HG03159 (cell line): ENCODE results near the gene TAS2R19.
A peak's percentile ranks its signal among the peaks of the same experiment; 100 is the strongest.
"Not testable (repeated sequence)": the region's sequence is repeated elsewhere in the genome, so short reads cannot be mapped to it uniquely, and the experiment has no call there.

Experiments used
- ATAC-seq: cut with Tn5 transposase; IDR thresholded peaks from one replicate; pipeline ENCODE4 v1.9.1; 2021; ENCODE audit warnings: mild to moderate bottlenecking, moderate library complexity; ENCODE audit not compliant: unreplicated experiment

TAS2R19 gene

GRCh38 chr12:11022520-11022919, at the start of gene TAS2R19:
TAS2R19 (minus strand) TSS chr12:11022620; CDS start chr12:11022571, 49 bp downstream.
- no peak for ATAC-seq

- no peak for ATAC-seq
Observed at GRCh38 chr12:11071414-11071813, 49.0 kb upstream of the TAS2R19 start.

GRCh38 chr12:11070999-11071398, 48.6 kb upstream of the TAS2R19 start:
- no peak for ATAC-seq

- no peak for ATAC-seq
Observed at GRCh38 chr12:11069854-11070365, 47.5 kb upstream of the TAS2R19 start.

- ATAC-seq = no peak
Observed at GRCh38 chr12:11067514-11067913, 45.1 kb upstream of the TAS2R19 start.

- not testable (repeated sequence) for ATAC-seq
Observed at GRCh38 chr12:11062194-11062593, 39.8 kb upstream of the TAS2R19 start, which contains the start of gene TAS2R46. TAS2R46 (minus strand) TSS chr12:11062294; CDS start chr12:11062294, 0 bp downstream.

- ATAC-seq = no peak
Observed at GRCh38 chr12:11059784-11060183, 37.4 kb upstream of the TAS2R19 start.

- ATAC-seq = no peak
Observed at GRCh38 chr12:11059041-11059440, 36.6 kb upstream of the TAS2R19 start.

GRCh38 chr12:11055306-11055705, 32.9 kb upstream of the TAS2R19 start:
- no peak for ATAC-seq

- ATAC-seq = not testable (repeated sequence)
Observed at GRCh38 chr12:11049806-11050531, 27.5 kb upstream of the TAS2R19 start.

- ATAC-seq = not testable (repeated sequence)
Observed at GRCh38 chr12:11041366-11041765, 18.9 kb upstream of the TAS2R19 start.

GRCh38 chr12:11040162-11040561, 17.7 kb upstream of the TAS2R19 start:
- ATAC-seq = no peak

GRCh38 chr12:11039171-11039570, 16.8 kb upstream of the TAS2R19 start:
- no peak for ATAC-seq

GRCh38 chr12:11033959-11034358, 11.5 kb upstream of the TAS2R19 start:
- ATAC-seq = peak; percentile 45

- no peak for ATAC-seq
Observed at GRCh38 chr12:11031307-11031706, 8.9 kb upstream of the TAS2R19 start, which contains the start of gene TAS2R31. TAS2R31 (minus strand) TSS chr12:11031407; CDS start chr12:11031335, 72 bp downstream.

GRCh38 chr12:11026118-11026517, 3.7 kb upstream of the TAS2R19 start:
- ATAC-seq = no peak

- no peak for ATAC-seq
Observed at GRCh38 chr12:11023387-11023786, 967 bp upstream of the TAS2R19 start.

- ATAC-seq = no peak
Observed at GRCh38 chr12:11016937-11017336, 5.5 kb downstream of the TAS2R19 start.

GRCh38 chr12:11015775-11016430, 6.5 kb downstream of the TAS2R19 start:
- ATAC-seq = no peak

GRCh38 chr12:11014234-11014633, 8.2 kb downstream of the TAS2R19 start:
- no peak for ATAC-seq

- no peak for ATAC-seq
Observed at GRCh38 chr12:11007608-11008007, 14.8 kb downstream of the TAS2R19 start.

- ATAC-seq = no peak
Observed at GRCh38 chr12:10998204-10998603, 24.2 kb downstream of the TAS2R19 start, which contains the start of gene TAS2R20. TAS2R20 (minus strand) TSS chr12:10998304; CDS start chr12:10997875, 429 bp downstream.
